Esophagus (tissue), 2 donors: Measurements from ENCODE around the gene NOL4L. TPM values are rescaled to one million over a fixed set of nuclear protein-coding genes. Genes with fewer than 3 reads are reported as not detected.
"Not testable (repeated sequence)": the region's sequence is repeated elsewhere in the genome, so short reads cannot be mapped to it uniquely, and the experiment has no call there.

Experiments used
- H3K27ac ChIP-seq, 2 donors: one replicate each; pipeline ENCODE4 v1.5.1; 2013; ENCODE audit warnings: low read depth in 2 of 2, mild to moderate bottlenecking in 2 of 2, inconsistent platforms in 1 of 2, low read length in 1 of 2, moderate library complexity in 1 of 2
- H3K27me3 ChIP-seq, 2 donors: one replicate each; pipeline ENCODE4 v1.6.1; 2013; ENCODE audit warnings: low read length in 2 of 2, control low read depth in 1 of 2, mild to moderate bottlenecking in 1 of 2; ENCODE audit not compliant: insufficient read depth in 2 of 2, control insufficient read depth in 1 of 2
- H3K36me3 ChIP-seq, 2 donors: one replicate each; pipeline ENCODE4 v1.6.1; 2013; ENCODE audit warnings: low read length in 1 of 2; ENCODE audit not compliant: control insufficient read depth in 2 of 2, insufficient read depth in 2 of 2
- H3K4me1 ChIP-seq, 2 donors: one replicate each; pipeline ENCODE4 v1.6.1; 2013; ENCODE audit warnings: low read length in 1 of 2; ENCODE audit not compliant: control insufficient read depth in 2 of 2, insufficient read depth in 2 of 2
- H3K4me3 ChIP-seq, 2 donors: one replicate each; pipeline ENCODE4 v1.5.1; 2013; ENCODE audit warnings: low read length in 2 of 2, mild to moderate bottlenecking in 2 of 2, low read depth in 1 of 2, moderate library complexity in 1 of 2
- H3K9me3 ChIP-seq, 2 donors: one replicate each; pipeline ENCODE4 v1.6.1; 2013; ENCODE audit warnings: mild to moderate bottlenecking in 2 of 2, low read depth in 1 of 2, low read length in 1 of 2, moderate library complexity in 1 of 2; ENCODE audit not compliant: control insufficient read depth in 2 of 2, insufficient read depth in 1 of 2
- WGBS, 2 donors: extraction: QIAGEN DNeasy Blood & Tissue Kit; methylation state at CpG; one replicate each; pipeline ENCODE4 v1.1.7; 2013; 5-methylcytosine and 5-hydroxymethylcytosine counted together
- polyA plus RNA-seq, 2 donors: library from polyadenylated mRNA; stranded (reverse); fragments of 200-250 nt; gene quantifications; one replicate each; pipeline ENCODE4 v1.2.3, GENCODE V29; 2013
- donor health status: healthy with polysubstance abuse.
- donor health status: Bipolar disorder and iron deficiency.

NOL4L gene
- polyA plus RNA-seq, 2 donors = 1.1 to 1.2 TPM

DNA sequence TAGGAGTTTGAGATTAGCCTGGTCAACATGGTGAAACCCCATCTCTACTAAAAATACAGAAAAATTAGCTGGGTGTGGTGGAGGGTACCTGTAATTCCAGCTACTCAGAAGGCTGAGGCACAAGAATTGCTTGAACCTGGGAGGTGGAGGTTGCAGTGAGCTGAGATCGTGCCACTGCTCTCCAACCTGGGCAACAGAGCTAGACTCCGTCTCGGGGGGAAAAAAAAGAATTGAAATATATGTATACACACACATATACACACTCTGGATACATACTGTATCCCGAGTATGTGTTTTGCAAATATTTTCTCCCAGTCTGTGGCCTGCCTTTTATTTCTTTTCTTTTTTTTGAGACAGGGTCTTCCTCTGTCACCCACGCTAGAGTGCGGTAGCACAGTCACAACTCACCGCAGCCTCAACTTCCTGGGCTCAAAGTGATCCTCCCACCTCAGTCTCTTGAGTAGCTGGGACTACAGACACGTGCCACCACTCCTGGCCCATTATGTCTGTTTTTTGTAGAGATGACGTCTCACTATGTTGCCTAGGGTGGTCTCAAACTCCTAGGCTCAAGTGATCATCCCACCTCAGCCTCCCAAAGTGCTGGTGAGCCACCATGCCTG is 177.9 kb downstream of the NOL4L start:
- WGBS, 2 donors = 87 to 88% methylated on average over 9 of the region's 9 CpGs
- H3K27ac ChIP-seq, H3K27me3 ChIP-seq, H3K4me1 ChIP-seq, H3K4me3 ChIP-seq, H3K9me3 ChIP-seq, H3K36me3 ChIP-seq: not testable (repeated sequence)

DNA sequence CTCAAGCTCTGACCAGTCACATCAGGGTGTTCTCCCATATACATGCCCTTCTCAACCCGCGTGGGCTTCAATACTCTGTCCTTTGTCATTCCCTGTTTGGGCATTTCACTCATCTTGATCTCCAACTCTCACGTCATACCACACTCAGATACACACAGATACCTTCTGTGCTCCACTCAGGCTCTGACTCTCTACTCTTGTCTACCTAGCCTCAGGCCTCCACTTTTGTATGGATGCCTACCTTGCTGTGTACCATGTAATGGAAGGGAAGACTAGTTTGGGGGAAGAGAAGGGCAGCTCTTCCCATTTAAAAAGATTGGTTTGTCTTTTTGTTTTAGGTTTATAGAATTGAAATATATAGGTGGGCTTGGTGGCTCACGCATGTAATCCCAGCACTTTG is 178.4 kb downstream of the NOL4L start:
- no peak overlapping the region for H3K4me3 ChIP-seq
- no peaks in the 10 kb centered on the region for H3K27me3 ChIP-seq
- H3K27ac ChIP-seq = no peak overlapping the region
- H3K36me3 ChIP-seq = peaks cover 0 to 3% of the 10 kb centered on the region in 2 donors
- no peaks in the 10 kb centered on the region for H3K4me1 ChIP-seq
- WGBS, 2 donors = 95 to 97% methylated on average over 4 of the region's 4 CpGs
- no peaks in the 10 kb centered on the region for H3K9me3 ChIP-seq

DNA sequence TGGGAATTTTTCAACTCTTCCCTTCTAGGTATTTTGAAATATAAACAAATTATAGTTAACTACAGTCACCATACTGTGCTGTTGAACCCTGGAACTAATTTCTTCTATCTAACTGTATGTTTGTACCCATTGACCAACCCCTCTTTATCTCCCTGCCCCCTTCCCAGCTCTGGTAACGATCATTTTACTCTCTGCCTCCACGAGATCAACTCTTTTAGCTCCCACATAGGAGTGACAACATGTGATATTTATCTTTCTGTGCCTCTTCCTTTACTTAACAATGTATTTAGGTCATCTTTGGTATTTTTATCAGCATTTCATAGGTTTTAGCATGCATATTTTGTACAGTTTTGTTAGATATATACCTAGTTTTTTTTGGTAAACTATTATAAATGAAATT is 181.1 kb downstream of the NOL4L start:
- Histone ChIP-seq H3K36me3 (peaks cover 0 to 3% of the 10 kb centered on the region in 2 donors), H3K4me3 (no peak overlapping the region), H3K27me3 (no peaks in the 10 kb centered on the region), H3K4me1 (no peaks in the 10 kb centered on the region), H3K27ac (no peak overlapping the region), H3K9me3 (no peaks in the 10 kb centered on the region)
- 83% methylated on average over 2 of the region's 2 CpGs for WGBS, 2 donors

GRCh38 chr20:32400476-32400875 is 184.7 kb downstream of the NOL4L start:
- H3K36me3 ChIP-seq = no peaks in the 10 kb centered on the region
- no peak overlapping the region for H3K27ac ChIP-seq
- H3K27me3 ChIP-seq = no peaks in the 10 kb centered on the region
- 95 to 100% methylated on average over 1 of the region's 1 CpG for WGBS, 2 donors
- H3K4me3 ChIP-seq = no peak overlapping the region
- H3K4me1 ChIP-seq = no peaks in the 10 kb centered on the region
- H3K9me3 ChIP-seq = no peaks in the 10 kb centered on the region

- WGBS, 2 donors = 93% methylated on average over 11 of the region's 11 CpGs
- H3K9me3 ChIP-seq = no peaks in the 10 kb centered on the region
- no peak overlapping the region for H3K4me3 ChIP-seq
- no peaks in the 10 kb centered on the region for H3K27me3 ChIP-seq
- no peaks in the 10 kb centered on the region for H3K36me3 ChIP-seq
- H3K4me1 ChIP-seq = no peaks in the 10 kb centered on the region
- no peak overlapping the region for H3K27ac ChIP-seq
Observed at GRCh38 chr20:32397567-32398084, 187.5 kb downstream of the NOL4L start.

DNA sequence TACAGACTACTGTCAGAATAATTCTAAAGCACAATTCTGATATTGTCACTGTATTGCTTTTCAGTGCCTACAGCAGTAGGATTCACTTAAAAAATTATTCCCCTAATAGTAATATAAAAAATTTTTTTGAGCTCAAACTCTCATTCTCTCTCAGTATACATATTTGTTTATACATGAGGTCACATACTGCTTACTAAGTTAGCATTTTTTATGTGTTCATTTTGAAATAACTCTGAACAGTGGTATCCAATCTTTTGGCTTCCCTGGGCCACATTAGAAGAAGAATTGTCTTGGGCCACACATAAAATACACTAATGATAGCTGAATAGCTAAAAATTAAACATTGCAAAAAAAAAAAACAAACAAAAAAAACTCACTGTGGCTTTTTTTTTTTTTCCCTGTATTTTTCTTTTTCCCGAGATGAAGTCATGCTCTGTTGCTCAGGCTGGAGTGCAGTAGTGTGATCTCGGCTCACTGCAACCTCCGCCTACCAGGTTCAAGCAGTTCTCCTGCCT is 188.4 kb downstream of the NOL4L start:
- Histone ChIP-seq H3K27me3 (no peaks in the 10 kb centered on the region), H3K4me3 (no peak overlapping the region), H3K4me1 (no peaks in the 10 kb centered on the region), H3K9me3 (no peaks in the 10 kb centered on the region), H3K36me3 (no peaks in the 10 kb centered on the region), H3K27ac (no peak overlapping the region)
- 64 to 82% methylated on average over 3 of the region's 3 CpGs for WGBS, 2 donors

DNA sequence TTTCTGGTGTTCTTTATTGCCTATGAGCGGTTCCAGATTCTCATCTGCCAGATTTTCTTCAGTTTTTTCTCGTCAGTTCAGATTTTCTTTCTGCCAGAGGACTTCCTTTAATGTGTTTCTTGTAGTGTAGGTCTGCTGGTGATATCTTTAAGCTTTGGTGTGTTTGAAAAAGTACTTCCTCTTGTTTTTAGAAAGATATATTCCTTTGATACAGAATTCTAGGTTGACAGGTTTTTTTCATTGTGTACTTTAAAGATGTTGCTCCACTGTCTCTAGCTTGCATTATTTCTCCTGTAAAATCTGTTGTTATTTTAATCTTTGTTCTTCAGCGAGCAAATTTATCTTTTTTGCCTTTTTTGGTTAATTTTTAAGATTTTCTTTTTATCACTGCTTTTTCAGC is 190.1 kb downstream of the NOL4L start:
- 93 to 94% methylated on average over 3 of the region's 3 CpGs for WGBS, 2 donors
- no peaks in the 10 kb centered on the region for H3K9me3 ChIP-seq
- H3K27me3 ChIP-seq = no peaks in the 10 kb centered on the region
- H3K4me3 ChIP-seq = no peak overlapping the region
- H3K4me1 ChIP-seq = no peaks in the 10 kb centered on the region
- H3K36me3 ChIP-seq = peaks cover 0 to 2% of the 10 kb centered on the region in 2 donors
- no peak overlapping the region for H3K27ac ChIP-seq

Other genes starting within 250 kb of the NOL4L start
- gene ASXL1, start 227.0 kb downstream of the NOL4L start, polyA plus RNA-seq = 10 to 100 TPM; 13.3 to 19.7 TPM
- under 1 TPM in 1 of 2 donors, not detected in 1; 0.02 TPM for gene C20orf203, start 88.6 kb upstream of the NOL4L start, polyA plus RNA-seq
- 10 to 100 TPM; 13.0 to 20.9 TPM for gene COMMD7, start 158.1 kb upstream of the NOL4L start, polyA plus RNA-seq
- gene DNMT3B, start 177.1 kb upstream of the NOL4L start, polyA plus RNA-seq = under 1 TPM; 0.46 to 0.96 TPM
- gene MAPRE1, start 234.6 kb upstream of the NOL4L start, polyA plus RNA-seq = 10 to 100 TPM; 13.9 to 38.9 TPM